Measurements from ENCODE around the gene ATRNL1. TPM values are rescaled to one million over a fixed set of nuclear protein-coding genes. Genes with fewer than 3 reads are reported as not detected.

Gene ATRNL1
- total and polyA plus RNA-seq, 2 experiments from 2014 or later, result 5.9 to 17.4 TPM

- Histone ChIP-seq H3K36me3 (replicated peaks; ENCODE audit: insufficient read depth, low read depth) (no peaks in the 10 kb centered on the region), H3K9me2 (replicated peaks; ENCODE audit: insufficient read depth) (no peaks in the 10 kb centered on the region), H4K20me1 (ENCODE audit: insufficient read depth, poor library complexity, severe bottlenecking) (no peaks in the 10 kb centered on the region), H3K79me2 (no peaks in the 10 kb centered on the region), H3K27ac (no peak overlapping the region), H3K4me1 (ENCODE audit: insufficient read depth) (no peaks in the 10 kb centered on the region), H3K4me3 (no peak overlapping the region), H3K9me3 (ENCODE audit: low read depth) (no peaks in the 10 kb centered on the region), H3K27me3 (no peaks in the 10 kb centered on the region), H3K4me2 (no peak overlapping the region), H2AFZ (no peak overlapping the region)
- WGBS (ENCODE audit: low lambda C conversion rate, missing lambda C conversion rate), result 60% methylated on average over 7 of the region's 7 CpGs
- peak; percentile 7 for DNase-seq (ENCODE audit: low spot score)
- no peak for TF ChIP-seq CTCF (IDR thresholded peaks at IDR 0.05; ENCODE audit: poor library complexity)
- TF ChIP-seq EZH2 (IDR thresholded peaks at IDR 0.05; ENCODE audit: borderline replicate concordance), result no peak
- TF ChIP-seq EZH2phosphoT487 (IDR thresholded peaks at IDR 0.05; ENCODE audit: low read depth, severe bottlenecking, unreplicated experiment), result no peak
Measured at GRCh38 chr10:115572740-115573455, 479.7 kb downstream of the ATRNL1 start.

- 76% methylated on average over 1 of the region's 1 CpG for WGBS (ENCODE audit: low lambda C conversion rate, missing lambda C conversion rate)
- H3K4me3 ChIP-seq, result no peak overlapping the region
- H2AFZ ChIP-seq, result no peak overlapping the region
- H3K27ac ChIP-seq, result no peak overlapping the region
- no peaks in the 10 kb centered on the region for H3K4me1 ChIP-seq (ENCODE audit: insufficient read depth)
- no peaks in the 10 kb centered on the region for H3K36me3 ChIP-seq (replicated peaks; ENCODE audit: insufficient read depth, low read depth)
- no peaks in the 10 kb centered on the region for H3K79me2 ChIP-seq
- no peaks in the 10 kb centered on the region for H4K20me1 ChIP-seq (ENCODE audit: insufficient read depth, poor library complexity, severe bottlenecking)
- DNase-seq (ENCODE audit: low spot score), result no peak
- no peak for TF ChIP-seq EZH2 (IDR thresholded peaks at IDR 0.05; ENCODE audit: borderline replicate concordance)
- TF ChIP-seq EZH2phosphoT487 (IDR thresholded peaks at IDR 0.05; ENCODE audit: low read depth, severe bottlenecking, unreplicated experiment), result no peak
- H3K4me2 ChIP-seq, result no peak overlapping the region
- no peaks in the 10 kb centered on the region for H3K27me3 ChIP-seq
- H3K9me2 ChIP-seq (replicated peaks; ENCODE audit: insufficient read depth), result no peaks in the 10 kb centered on the region
- peaks cover 3% of the 10 kb centered on the region for H3K9me3 ChIP-seq (ENCODE audit: low read depth)
Measured at GRCh38 chr10:115580239-115580638, 487.1 kb downstream of the ATRNL1 start.

- H3K79me2 ChIP-seq, result no peaks in the 10 kb centered on the region
- H3K27ac ChIP-seq, result no peak overlapping the region
- 94% methylated on average over 2 of the region's 2 CpGs for WGBS (ENCODE audit: low lambda C conversion rate, missing lambda C conversion rate)
- no peaks in the 10 kb centered on the region for H3K36me3 ChIP-seq (replicated peaks; ENCODE audit: insufficient read depth, low read depth)
- no peaks in the 10 kb centered on the region for H3K9me3 ChIP-seq (ENCODE audit: low read depth)
- no peaks in the 10 kb centered on the region for H3K4me1 ChIP-seq (ENCODE audit: insufficient read depth)
- no peak for DNase-seq (ENCODE audit: low spot score)
- H3K4me2 ChIP-seq, result no peak overlapping the region
- H3K4me3 ChIP-seq, result no peak overlapping the region
- H3K9me2 ChIP-seq (replicated peaks; ENCODE audit: insufficient read depth), result no peaks in the 10 kb centered on the region
- no peak overlapping the region for H2AFZ ChIP-seq
- no peaks in the 10 kb centered on the region for H4K20me1 ChIP-seq (ENCODE audit: insufficient read depth, poor library complexity, severe bottlenecking)
- H3K27me3 ChIP-seq, result no peaks in the 10 kb centered on the region
- no peak for TF ChIP-seq EZH2phosphoT487 (IDR thresholded peaks at IDR 0.05; ENCODE audit: low read depth, severe bottlenecking, unreplicated experiment)
- no peak for TF ChIP-seq CTCF (IDR thresholded peaks at IDR 0.05; ENCODE audit: poor library complexity)
- no peak for TF ChIP-seq EZH2 (IDR thresholded peaks at IDR 0.05; ENCODE audit: borderline replicate concordance)
Measured at GRCh38 chr10:115593060-115593459, 499.9 kb downstream of the ATRNL1 start.

GRCh38 chr10:115604627-115605026 lies 511.5 kb downstream of the ATRNL1 start:
- H3K79me2 ChIP-seq, result no peaks in the 10 kb centered on the region
- no peaks in the 10 kb centered on the region for H4K20me1 ChIP-seq (ENCODE audit: insufficient read depth, poor library complexity, severe bottlenecking)
- peak overlapping the region; percentile 60 for H3K27ac ChIP-seq
- TF ChIP-seq CTCF (IDR thresholded peaks at IDR 0.05; ENCODE audit: poor library complexity), result no peak
- TF ChIP-seq EZH2 (IDR thresholded peaks at IDR 0.05; ENCODE audit: borderline replicate concordance), result no peak
- no peak for TF ChIP-seq EZH2phosphoT487 (IDR thresholded peaks at IDR 0.05; ENCODE audit: low read depth, severe bottlenecking, unreplicated experiment)
- H3K4me2 ChIP-seq, result no peak overlapping the region
- H3K4me3 ChIP-seq, result no peak overlapping the region
- H3K36me3 ChIP-seq (replicated peaks; ENCODE audit: insufficient read depth, low read depth), result no peaks in the 10 kb centered on the region
- no peak overlapping the region for H2AFZ ChIP-seq
- H3K27me3 ChIP-seq, result no peaks in the 10 kb centered on the region
- DNase-seq (ENCODE audit: low spot score), result no peak
- H3K9me2 ChIP-seq (replicated peaks; ENCODE audit: insufficient read depth), result no peaks in the 10 kb centered on the region
- H3K9me3 ChIP-seq (ENCODE audit: low read depth), result no peaks in the 10 kb centered on the region
- no peaks in the 10 kb centered on the region for H3K4me1 ChIP-seq (ENCODE audit: insufficient read depth)
- WGBS (ENCODE audit: low lambda C conversion rate, missing lambda C conversion rate), result 52% methylated on average over 2 of the region's 2 CpGs

Measured in hepatocyte (in vitro differentiated cells).